ENCODE data around the gene HIBCH.

GRCh38 chr2:190190507-190191162, 129.0 kb downstream of the HIBCH start:
- TF ChIP-seq POLR2A (IDR thresholded peaks at IDR 0.05) (no peak), CTCF (IDR thresholded peaks at IDR 0.05) (no peak), EP300 (IDR thresholded peaks at IDR 0.05) (no peak)

Measured in tibial nerve (tissue), 4 donors.